ENCODE data around the gene AMIGO3. TPM values are rescaled to one million over a fixed set of nuclear protein-coding genes. Genes with fewer than 3 reads are reported as not detected.

Gene AMIGO3
- total RNA-seq, 4 donors from 2014 or later: 0.27 to 0.31 TPM; not detected in 2

Small RNA genes within 50 kb of the gene (small RNA-seq; reads per million reads assigned to genes)
- 0 reads per million in 4 donors for gene AMIGO3
- gene COX6CP14: 0 reads per million in 4 donors

Other genes with a start within 250 kb of the AMIGO3 start
- gene DAG1, start 249.4 kb downstream of the AMIGO3 start, total RNA-seq: 100 to 1,000 TPM in 3 of 4 donors, 10 to 100 TPM in 1; 74.2 to 195 (median 123) TPM
- gene BSN, start 165.2 kb downstream of the AMIGO3 start, total RNA-seq: under 1 TPM; 0.37 to 0.81 (median 0.73) TPM
- gene APEH, start 45.3 kb downstream of the AMIGO3 start, total RNA-seq: 10 to 100 TPM; 61.4 to 80.2 (median 71.5) TPM
- gene MST1, start 30.2 kb downstream of the AMIGO3 start, total RNA-seq: 1 to 10 TPM in 3 of 4 donors, under 1 TPM in 1; 0.89 to 7.3 (median 4.4) TPM
- 10 to 100 TPM; 18.5 to 31.2 (median 21.8) TPM for gene RNF123, start 30.1 kb downstream of the AMIGO3 start, total RNA-seq
- 10 to 100 TPM; 15.6 to 20.5 (median 17.3) TPM for gene GMPPB, start 4.3 kb upstream of the AMIGO3 start, total RNA-seq
- 10 to 100 TPM; 37.8 to 64.9 (median 43.5) TPM for gene IP6K1, start 66.9 kb upstream of the AMIGO3 start, total RNA-seq
- under 1 TPM in 1 of 4 donors, not detected in 3; 0.40 TPM for gene CDHR4, start 80.2 kb upstream of the AMIGO3 start, total RNA-seq
- 1 to 10 TPM; 1.3 to 3.4 (median 3.1) TPM for gene INKA1, start 83.6 kb upstream of the AMIGO3 start, total RNA-seq
- gene UBA7, start 94.3 kb upstream of the AMIGO3 start, total RNA-seq: 10 to 100 TPM; 16.2 to 62.7 (median 31.1) TPM
- gene TRAIP, start 136.9 kb upstream of the AMIGO3 start, total RNA-seq: 1 to 10 TPM in 3 of 4 donors, under 1 TPM in 1; 0.81 to 1.8 (median 1.6) TPM
- not detected for gene CAMKV, start 150.2 kb upstream of the AMIGO3 start, total RNA-seq
- 1 to 10 TPM; 1.2 to 5.9 (median 2.0) TPM for gene MST1R, start 184.2 kb upstream of the AMIGO3 start, total RNA-seq
- 10 to 100 TPM in 2 of 4 donors, 1 to 10 TPM in 2; 9.0 to 21.8 (median 10.8) TPM for gene MON1A, start 210.1 kb upstream of the AMIGO3 start, total RNA-seq
- gene RBM6, start 220.5 kb upstream of the AMIGO3 start, total RNA-seq: 100 to 1,000 TPM in 2 of 4 donors, 10 to 100 TPM in 2; 39.0 to 135 (median 84.2) TPM

Data from gastroesophageal sphincter (tissue), 4 donors.